Left ventricle myocardium inferior (tissue), 1 donor: ENCODE results near the gene PALLD. TPM values are rescaled to one million over a fixed set of nuclear protein-coding genes. Genes with fewer than 3 reads are reported as not detected.
"Not testable (repeated sequence)": the region's sequence is repeated elsewhere in the genome, so short reads cannot be mapped to it uniquely, and the experiment has no call there.

Experiments used
- DNase-seq: peaks from one replicate; pipeline ENCODE4 v3.0.0-alpha.2; 2020
- H3K27ac ChIP-seq: fragments of 200-600 bp; replicated peaks from 2 replicates; pipeline ENCODE4 v1.8.0; 2021
- H3K27me3 ChIP-seq: fragments of 200-600 bp; 2 replicates; pipeline ENCODE4 v1.8.0; 2021; ENCODE audit warnings: low read depth
- H3K36me3 ChIP-seq: fragments of 200-600 bp; 2 replicates; pipeline ENCODE4 v1.8.0; 2021
- H3K4me1 ChIP-seq: fragments of 200-600 bp; 2 replicates; pipeline ENCODE4 v1.8.0; 2021
- H3K4me3 ChIP-seq: fragments of 200-600 bp; 2 replicates; pipeline ENCODE4 v1.8.0; 2021; ENCODE audit warnings: mild to moderate bottlenecking, moderate library complexity
- H3K9me3 ChIP-seq: fragments of 200-600 bp; replicated peaks from 2 replicates; pipeline ENCODE4 v1.8.0; 2021
- intact Hi-C: fragments of 100-400 bp; cut with micrococcal nuclease; formaldehyde crosslinking; loops from one replicate; pipeline ENCODE4 v1.11.0; 2022
- total RNA-seq: library from RNA; stranded (reverse); fragmentation: NEBNext Ultra II Directional; extraction: Animal tissue kit (Norgen Biotek cat#: 25700); gene quantifications from one replicate; pipeline ENCODE4 v1.2.1, GENCODE V29; 2021
- TF ChIP-seq, protein P1 (sequence below): fragments of 200-600 bp; IDR thresholded peaks from 2 replicates; pipeline ENCODE4 v1.8.0; 2021; ENCODE audit warnings: antibody characterized with exemption, mild to moderate bottlenecking, borderline replicate concordance
- donor health status: DM: no; HTN: yes; CAD: no; lungs with severe emphysema.

The PALLD gene
- total RNA-seq, 1 donor from 2014 or later = 871 TPM

DNA sequence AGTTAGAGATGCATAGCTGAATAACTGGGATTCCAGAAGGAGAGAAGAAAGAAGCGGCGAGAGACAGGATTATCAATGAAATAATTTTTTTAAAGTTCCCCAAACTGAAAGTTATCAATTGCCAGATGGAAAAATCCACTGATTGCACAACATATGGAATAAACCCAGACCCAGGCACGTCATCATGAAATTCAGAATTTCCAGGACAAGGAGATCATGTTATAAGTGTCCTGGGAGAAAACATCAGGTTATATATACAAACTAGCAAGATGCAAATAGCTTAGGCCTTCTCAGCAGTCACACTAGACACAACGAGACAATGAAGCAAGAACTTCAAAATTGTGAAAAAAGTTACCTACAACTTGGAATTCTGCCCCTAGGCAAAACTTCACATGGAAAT, 200.0 kb downstream of the PALLD start:
- no peak overlapping the region for H3K27ac ChIP-seq
- no peaks in the 10 kb centered on the region for H3K36me3 ChIP-seq
- no peak for DNase-seq
- H3K4me3 ChIP-seq = no peak overlapping the region
- intact Hi-C loops = loop anchor here (10.0 kb wide), 1 partner anchor 112 kb away; no protein-coding TSS in a partner anchor
- H3K27me3 ChIP-seq = no peaks in the 10 kb centered on the region
- TF ChIP-seq, protein P1, sequence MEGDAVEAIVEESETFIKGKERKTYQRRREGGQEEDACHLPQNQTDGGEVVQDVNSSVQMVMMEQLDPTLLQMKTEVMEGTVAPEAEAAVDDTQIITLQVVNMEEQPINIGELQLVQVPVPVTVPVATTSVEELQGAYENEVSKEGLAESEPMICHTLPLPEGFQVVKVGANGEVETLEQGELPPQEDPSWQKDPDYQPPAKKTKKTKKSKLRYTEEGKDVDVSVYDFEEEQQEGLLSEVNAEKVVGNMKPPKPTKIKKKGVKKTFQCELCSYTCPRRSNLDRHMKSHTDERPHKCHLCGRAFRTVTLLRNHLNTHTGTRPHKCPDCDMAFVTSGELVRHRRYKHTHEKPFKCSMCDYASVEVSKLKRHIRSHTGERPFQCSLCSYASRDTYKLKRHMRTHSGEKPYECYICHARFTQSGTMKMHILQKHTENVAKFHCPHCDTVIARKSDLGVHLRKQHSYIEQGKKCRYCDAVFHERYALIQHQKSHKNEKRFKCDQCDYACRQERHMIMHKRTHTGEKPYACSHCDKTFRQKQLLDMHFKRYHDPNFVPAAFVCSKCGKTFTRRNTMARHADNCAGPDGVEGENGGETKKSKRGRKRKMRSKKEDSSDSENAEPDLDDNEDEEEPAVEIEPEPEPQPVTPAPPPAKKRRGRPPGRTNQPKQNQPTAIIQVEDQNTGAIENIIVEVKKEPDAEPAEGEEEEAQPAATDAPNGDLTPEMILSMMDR = no peak
- H3K9me3 ChIP-seq = no peaks in the 10 kb centered on the region
- H3K4me1 ChIP-seq = peaks cover 8% of the 10 kb centered on the region

DNA sequence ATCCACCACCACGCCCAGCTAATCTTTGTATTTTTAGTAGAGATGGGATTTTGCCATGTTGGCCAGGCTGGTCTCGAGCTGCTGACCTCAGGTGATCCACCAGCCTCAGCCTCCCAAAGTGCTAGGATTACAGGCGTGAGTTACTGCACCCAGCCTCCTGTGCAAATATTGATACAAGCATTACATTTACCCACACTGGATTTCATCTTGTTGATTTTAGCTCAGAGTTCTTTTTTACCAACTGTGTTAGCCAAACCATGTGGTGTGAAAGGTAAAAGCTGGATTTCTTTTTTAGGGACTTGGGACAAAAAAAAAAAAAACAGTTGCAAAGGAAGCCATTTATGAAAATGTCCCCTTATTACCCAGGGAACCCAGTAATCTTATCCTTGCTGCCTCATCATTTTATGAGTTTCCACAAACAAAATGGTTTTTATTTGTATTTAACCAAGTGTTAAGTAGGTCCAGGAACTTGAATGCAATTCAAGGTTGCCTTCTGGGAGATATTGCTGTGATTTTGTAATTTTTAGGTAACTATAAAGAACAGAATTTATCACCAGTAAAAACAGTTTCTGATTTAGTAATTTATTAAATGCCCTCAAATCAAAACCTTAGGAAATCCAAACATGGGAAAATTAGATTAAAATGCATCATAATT, 202.5 kb downstream of the PALLD start:
- no peak for DNase-seq
- no peaks in the 10 kb centered on the region for H3K36me3 ChIP-seq
- TF ChIP-seq, protein P1 = no peak
- no peaks in the 10 kb centered on the region for H3K4me1 ChIP-seq
- intact Hi-C loops = loop anchor here (10.0 kb wide), 1 partner anchor 115 kb away; no protein-coding TSS in a partner anchor
- no peak overlapping the region for H3K4me3 ChIP-seq
- no peaks in the 10 kb centered on the region for H3K27me3 ChIP-seq
- no peaks in the 10 kb centered on the region for H3K9me3 ChIP-seq
- no peak overlapping the region for H3K27ac ChIP-seq

DNA sequence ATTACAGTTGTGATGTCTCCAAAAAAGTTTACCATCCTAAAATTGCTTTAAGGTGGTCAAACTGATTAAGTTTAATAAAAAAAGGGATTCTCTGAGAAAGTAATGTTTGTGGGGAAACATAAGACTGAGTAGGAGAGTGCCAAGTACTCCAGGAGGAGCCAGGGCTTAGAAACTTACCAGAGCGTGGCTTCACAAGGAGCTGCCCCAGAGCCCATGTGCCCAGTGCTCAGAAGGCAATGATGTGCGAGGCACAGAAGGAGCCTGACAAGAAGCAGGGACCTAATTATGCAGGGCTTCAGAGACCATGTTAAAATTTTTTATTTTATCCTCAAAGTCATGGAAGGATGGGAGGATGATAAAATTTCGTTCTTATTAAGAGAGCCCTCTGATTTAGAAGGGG, 204.2 kb downstream of the PALLD start:
- intact Hi-C loops = no loop called here
- no peak for DNase-seq
- Histone ChIP-seq H3K4me1 (no peaks in the 10 kb centered on the region), H3K4me3 (no peak overlapping the region), H3K36me3 (no peaks in the 10 kb centered on the region), H3K9me3 (no peaks in the 10 kb centered on the region), H3K27me3 (no peaks in the 10 kb centered on the region), H3K27ac (no peak overlapping the region)
- TF ChIP-seq, protein P1 = no peak

DNA sequence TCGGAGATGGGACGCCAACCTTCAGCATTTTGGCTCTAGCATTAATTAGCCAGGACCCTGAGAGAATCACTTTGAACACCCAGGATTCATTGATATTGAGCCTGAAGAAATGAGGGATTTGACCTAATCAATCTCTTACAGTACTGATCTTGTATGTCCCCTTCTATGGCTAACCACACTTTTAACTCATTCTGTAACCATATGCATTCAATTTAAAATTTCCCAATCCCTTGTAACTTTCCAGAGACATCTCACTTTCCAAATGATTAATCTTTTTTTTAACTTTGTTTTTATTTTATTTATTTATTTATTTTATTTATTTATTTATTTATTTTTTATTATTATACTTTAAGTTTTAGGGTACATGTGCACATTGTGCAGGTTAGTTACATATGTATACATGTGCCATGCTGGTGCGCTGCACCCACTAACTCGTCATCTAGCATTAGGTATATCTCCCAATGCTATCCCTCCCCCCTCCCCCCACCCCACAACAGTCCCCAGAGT, 205.8 kb downstream of the PALLD start:
- H3K27me3 ChIP-seq, DNase-seq, H3K27ac ChIP-seq, H3K9me3 ChIP-seq, H3K4me1 ChIP-seq, intact Hi-C loops, H3K4me3 ChIP-seq, H3K36me3 ChIP-seq: not testable (repeated sequence)

DNA sequence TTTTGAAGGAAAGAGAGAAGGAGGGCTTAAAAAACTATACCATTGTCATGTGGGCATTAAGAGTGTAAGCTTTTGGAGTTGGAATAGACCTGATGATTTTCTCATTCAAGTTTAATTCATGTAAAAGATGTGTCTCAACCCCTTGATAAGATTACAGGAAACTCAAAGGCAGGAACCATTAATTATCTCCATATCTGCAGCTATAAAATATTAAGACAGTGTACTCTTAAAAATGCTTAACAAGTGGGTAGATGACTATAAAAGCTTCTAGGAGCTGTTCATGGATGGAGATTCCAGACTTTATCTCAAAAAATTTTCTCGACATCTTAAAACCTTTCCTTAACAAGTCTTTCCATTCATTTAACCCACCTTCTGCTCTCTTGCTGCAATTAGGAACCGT, 208.3 kb downstream of the PALLD start:
- intact Hi-C loops = no loop called here
- no peaks in the 10 kb centered on the region for H3K27me3 ChIP-seq
- DNase-seq = no peak
- H3K4me1 ChIP-seq = no peaks in the 10 kb centered on the region
- H3K4me3 ChIP-seq = no peak overlapping the region
- TF ChIP-seq, protein P1 = no peak
- H3K36me3 ChIP-seq = no peaks in the 10 kb centered on the region
- no peak overlapping the region for H3K27ac ChIP-seq
- no peaks in the 10 kb centered on the region for H3K9me3 ChIP-seq

DNA sequence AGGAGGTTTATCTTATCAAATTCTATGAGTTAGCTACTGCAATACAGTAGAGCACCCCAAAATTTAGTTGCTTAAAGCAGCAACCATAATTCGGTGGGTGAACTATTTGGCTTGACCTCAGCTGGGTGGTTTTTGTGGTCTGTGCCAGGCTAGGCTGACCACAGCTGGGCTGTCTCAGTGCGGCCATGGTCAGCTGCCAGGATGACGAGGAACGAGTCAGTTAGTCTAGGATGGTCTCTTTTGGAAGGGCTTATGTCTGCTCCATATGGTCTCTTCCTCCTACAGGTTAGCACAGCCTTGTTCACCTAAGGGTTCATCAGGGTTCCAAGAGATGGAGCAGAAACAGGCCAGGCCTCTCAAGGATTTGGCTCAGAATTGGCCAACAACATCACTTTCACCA, 210.4 kb downstream of the PALLD start:
- H3K4me3 ChIP-seq = no peak overlapping the region
- DNase-seq = no peak

More for the DNA sequence above, 210.4 kb downstream of the PALLD start:
- intact Hi-C loops = no loop called here
- TF ChIP-seq, protein P1 = no peak
- H3K4me1 ChIP-seq = peaks cover 19% of the 10 kb centered on the region
- H3K36me3 ChIP-seq = no peaks in the 10 kb centered on the region
- no peaks in the 10 kb centered on the region for H3K9me3 ChIP-seq
- H3K27ac ChIP-seq = no peak overlapping the region
- H3K27me3 ChIP-seq = no peaks in the 10 kb centered on the region
